HepG2 (cell line): ENCODE data around the gene MNAT1. TPM values are rescaled to one million over a fixed set of nuclear protein-coding genes. Genes with fewer than 3 reads are reported as not detected.
A peak's percentile ranks its signal among the peaks of the same experiment; 100 is the strongest.
"Not testable (repeated sequence)": the region's sequence is repeated elsewhere in the genome, so short reads cannot be mapped to it uniquely, and the experiment has no call there.

ENCODE experiments used
- ATAC-seq: fragments of 200-7000 bp; cut with Tn5 transposase; 3 replicates; pipeline ENCODE4 v1.9.1; 2020; ENCODE audit warnings: mild to moderate bottlenecking, moderate library complexity
- BruUV-seq: library from RNA; stranded (reverse); fragments of 400-500 nt; replicated peaks from 2 replicates; lab custom pipeline; 2021; lab: Mats Ljungman, UMichigan
- CTCF ChIA-PET: fragments of 300-600 bp; formaldehyde crosslinking; extraction: SDS; loops from one replicate; lab custom pipeline; 2021; ENCODE audit warnings: low total read pairs, inconsistent platforms, low intra/inter-chr PET ratio; lab: Yijun Ruan, JAX
- POLR2A ChIA-PET: fragments of 350-600 bp; sonication (Branson Sonifier 250); formaldehyde crosslinking; loops from one replicate; lab custom pipeline; 2020; ENCODE audit warnings: antibody characterized with exemption, inconsistent platforms; lab: Yijun Ruan, JAX
- DNase-seq: peaks from one replicate; pipeline ENCODE4 v3.0.0-alpha.2; 2015; ENCODE audit warnings: low spot score
- FAIRE-seq: peaks from 3 replicates; lab custom pipeline; 2011; peaks lifted over from hg19 to GRCh38; lab: Jason Lieb, UNC
- H2AFZ ChIP-seq: one replicate; pipeline ENCODE4 v1.6.1; 2011; ENCODE audit warnings: low read length, inconsistent platforms
- H3K27ac ChIP-seq: fragments of 300-600 bp; 3 replicates; pipeline ENCODE4 v1.8.0; 2011; ENCODE audit warnings: mixed run types, mild to moderate bottlenecking, mixed read lengths, low read length, inconsistent platforms; ENCODE audit not compliant: insufficient read depth; ENCODE audit errors: extremely low read length
- H3K27me3 ChIP-seq, 2 experiments: fragments of 200-600 bp in 1 of 2; 2 replicates in 1 of 2; 3 replicates in 1 of 2; pipeline versions ENCODE4 v1.6.0 to v1.8.0; 2011; ENCODE audit warnings: low read length in 2 of 2, mild to moderate bottlenecking in 2 of 2, moderate library complexity in 2 of 2, inconsistent platforms in 1 of 2; ENCODE audit not compliant: insufficient read depth in 2 of 2, control insufficient read depth in 1 of 2
- H3K36me3 ChIP-seq, 2 experiments: fragments of 200-600 bp in 1 of 2; replicated peaks in 1 of 2; 2 replicates in 1 of 2; 3 replicates in 1 of 2; pipeline versions ENCODE4 v1.5.1 to v1.8.0; 2011; ENCODE audit warnings: low read length in 2 of 2, inconsistent platforms in 1 of 2; ENCODE audit not compliant: insufficient read depth in 2 of 2, control insufficient read depth in 1 of 2
- H3K4me1 ChIP-seq: 2 replicates; pipeline ENCODE4 v1.5.1; 2012; ENCODE audit warnings: low read length, inconsistent platforms; ENCODE audit not compliant: insufficient read depth
- H3K4me2 ChIP-seq: 2 replicates; pipeline ENCODE4 v1.6.0; 2011; ENCODE audit warnings: low read depth, low read length, inconsistent platforms
- H3K4me3 ChIP-seq, 3 experiments: fragments of 200-600 bp in 1 of 3; sonication (generic), shearing (Covaris generic) in 1 of 3; replicated peaks in 1 of 3; 2 replicates each; pipeline ENCODE4 v1.5.1; 2011 to 2016; ENCODE audit warnings: low read length in 3 of 3, inconsistent platforms in 2 of 3, low read depth in 2 of 3, mild to moderate bottlenecking in 2 of 3, control low read depth in 1 of 3, mixed read lengths in 1 of 3; ENCODE audit not compliant: insufficient read depth in 1 of 3
- H3K79me2 ChIP-seq: one replicate; pipeline ENCODE4 v1.6.1; 2011; ENCODE audit warnings: low read length, inconsistent platforms; ENCODE audit not compliant: insufficient read depth
- H3K9ac ChIP-seq: 2 replicates; pipeline ENCODE4 v1.6.0; 2011; ENCODE audit warnings: mild to moderate bottlenecking, low read depth, low read length, inconsistent platforms; ENCODE audit not compliant: insufficient read depth
- H3K9me3 ChIP-seq: 2 replicates; pipeline ENCODE4 v1.5.1; 2012; ENCODE audit warnings: mild to moderate bottlenecking, low read length
- H4K20me1 ChIP-seq: 2 replicates; pipeline ENCODE4 v1.6.0; 2011; ENCODE audit warnings: inconsistent platforms, mild to moderate bottlenecking, low read length, moderate library complexity; ENCODE audit not compliant: insufficient read depth
- AKAP8 ChIP-seq: sonication (generic); formaldehyde crosslinking; IDR thresholded peaks from 2 replicates; pipeline ENCODE4 v1.5.1; 2020; ENCODE audit warnings: mild to moderate bottlenecking, missing genetic modification reagents
- DR1 ChIP-seq: sonication (generic); formaldehyde crosslinking; IDR thresholded peaks from 2 replicates; pipeline ENCODE4 v1.8.0; 2021; ENCODE audit warnings: mild to moderate bottlenecking, missing genetic modification reagents, inconsistent platforms
- HCFC1 ChIP-seq: fragments of 150-350 bp; IDR thresholded peaks from 2 replicates; pipeline ENCODE4 v1.6.1; 2014; ENCODE audit warnings: low read depth, low read length
- KDM5A ChIP-seq: fragments of 200-600 bp; sonication (generic); IDR thresholded peaks from 2 replicates; pipeline ENCODE4 v1.7.0; 2018; ENCODE audit warnings: antibody characterized with exemption, mild to moderate bottlenecking, low read length, borderline replicate concordance
- MEF2D ChIP-seq: sonication (generic); formaldehyde crosslinking; IDR thresholded peaks from 2 replicates; pipeline ENCODE4 v1.5.1; 2020; ENCODE audit warnings: mild to moderate bottlenecking, missing genetic modification reagents
- NFYB ChIP-seq: sonication (generic); formaldehyde crosslinking; IDR thresholded peaks from 2 replicates; pipeline ENCODE4 v1.4.0; 2020; ENCODE audit warnings: missing genetic modification reagents
- PBX2 ChIP-seq: IDR thresholded peaks from 2 replicates; pipeline ENCODE4 v1.6.1; 2016; ENCODE audit warnings: control low read depth
- PRDM15 ChIP-seq: sonication (generic); formaldehyde crosslinking; IDR thresholded peaks from 2 replicates; pipeline ENCODE4 v1.4.0; 2020; ENCODE audit warnings: missing genetic modification reagents
- SALL1 ChIP-seq: sonication (generic); formaldehyde crosslinking; IDR thresholded peaks from 2 replicates; pipeline ENCODE4 v1.8.0; 2022; ENCODE audit warnings: mild to moderate bottlenecking, missing genetic modification reagents
- TFE3 ChIP-seq: IDR thresholded peaks from 2 replicates; pipeline ENCODE4 v1.6.1; 2016
- ZNF124 ChIP-seq: sonication (generic); formaldehyde crosslinking; IDR thresholded peaks from 2 replicates; pipeline ENCODE4 v1.4.0; 2020; ENCODE audit warnings: missing genetic modification reagents
- ZNF317 ChIP-seq: sonication (generic); formaldehyde crosslinking; IDR thresholded peaks from 2 replicates; pipeline ENCODE4 v1.5.0; 2020; ENCODE audit warnings: mild to moderate bottlenecking, missing genetic modification reagents
- ZNF337 ChIP-seq: sonication (generic); formaldehyde crosslinking; IDR thresholded peaks from 2 replicates; pipeline ENCODE4 v1.5.1; 2020; ENCODE audit warnings: missing genetic modification reagents, low read depth, mild to moderate bottlenecking, borderline replicate concordance
- ZNF510 ChIP-seq: sonication (generic); formaldehyde crosslinking; IDR thresholded peaks from 2 replicates; pipeline ENCODE4 v1.4.0; 2020; ENCODE audit warnings: low read depth, mild to moderate bottlenecking, missing genetic modification reagents
- ZNF615 ChIP-seq: sonication (generic); formaldehyde crosslinking; IDR thresholded peaks from 2 replicates; pipeline ENCODE4 v1.5.0; 2020; ENCODE audit warnings: mild to moderate bottlenecking, missing genetic modification reagents, borderline replicate concordance
- WGBS: methylation state at CpG from one replicate; pipeline ENCODE4 v1.1.6; 2017; ENCODE audit warnings: low lambda C conversion rate; 5-methylcytosine and 5-hydroxymethylcytosine counted together
- in situ Hi-C: cut with HindIII; loops from 2 replicates; pipeline ENCODE4 v1.10.0; 2017; ENCODE audit warnings: low pct_unique_long_range_greater_than_20kb; ENCODE audit not compliant: extremely low pct_ligation_motif_present
- intact Hi-C: fragments of 100-400 bp; cut with micrococcal nuclease; formaldehyde crosslinking; loops from one replicate; pipeline ENCODE4 v1.10.0; 2022; ENCODE audit not compliant: unreplicated experiment
- polyA plus RNA-seq, 8 experiments: library from polyadenylated mRNA; depleted of rRNA in 3 of 8; stranded (reverse) in 7 of 8; unstranded in 1 of 8; fragments of >200 nt; fragmentation: Illumina TruSeq in 4 of 8; extraction: Trizol in 4 of 8; gene quantifications; 2 replicates each; pipeline versions ENCODE4 v1.2.1 to v1.2.3, GENCODE V29; 2011 to 2016; ENCODE audit warnings: low read depth in 4 of 8, missing spikeins in 1 of 8, mixed read lengths in 1 of 8; ENCODE audit not compliant: insufficient read depth in 1 of 8
- total RNA-seq, 5 experiments: library from RNA; depleted of rRNA; stranded (reverse); fragments of >200 nt; fragmentation: Illumina TruSeq; extraction: Trizol; gene quantifications; 2 replicates each; pipeline ENCODE4 v1.2.3, GENCODE V29; 2016; ENCODE audit warnings: low read depth in 1 of 5

MNAT1 gene
- total and polyA plus RNA-seq, 2 of the 13 experiments (the other 11 are each of a cell fraction or from before 2014, with no cell fraction given) = 49.2 to 94.8 TPM

GRCh38 chr14:60723907-60724618, 10.5 kb upstream of the MNAT1 start, which contains the start of gene SIX4 (continued):
- TF ChIP-seq PBX2 (CRISPR knock-in tag) = peak; percentile 79
- peak; percentile 43; the same call in 1 of the 2 replicates for TF ChIP-seq SALL1 (CRISPR knock-in tag)
- 0 out of 2 replicates have a peak, but pooled peaks have one; percentile 21 for TF ChIP-seq ZNF124 (CRISPR knock-in tag)
- no peak for TF ChIP-seq ZNF337
- peak; percentile 42; the same call in 1 of the 2 replicates for TF ChIP-seq AKAP8 (CRISPR knock-in tag)
- no peak for TF ChIP-seq ZNF510 (CRISPR knock-in tag)
- TF ChIP-seq TFE3 = peak; percentile 22; the same call in 1 of the 2 replicates
- TF ChIP-seq HCFC1 = no peak
- peak; percentile 66; the same call in 1 of the 2 replicates for TF ChIP-seq DR1 (CRISPR knock-in tag)
- no peak for TF ChIP-seq PRDM15
- TF ChIP-seq ZNF615 (CRISPR knock-in tag) = no peak
- peak; percentile 22; the same call in 1 of the 2 replicates for TF ChIP-seq MEF2D (CRISPR knock-in tag)
- peak; percentile 39; the same call in 1 of the 2 replicates for TF ChIP-seq KDM5A
- peak; percentile 89 for TF ChIP-seq ZNF317 (CRISPR knock-in tag)
- peak; percentile 69 for TF ChIP-seq NFYB (CRISPR knock-in tag)

GRCh38 chr14:60731291-60731690, 3.3 kb upstream of the MNAT1 start:
- ATAC-seq, FAIRE-seq, H2AFZ ChIP-seq, DNase-seq, H3K27ac ChIP-seq, BruUV-seq, H3K36me3 ChIP-seq, H3K9me3 ChIP-seq, H3K9ac ChIP-seq, in situ Hi-C loops, H3K4me3 ChIP-seq, H3K4me2 ChIP-seq, H4K20me1 ChIP-seq, H3K27me3 ChIP-seq, CTCF ChIA-PET, POLR2A ChIA-PET: not testable (repeated sequence)
- Histone ChIP-seq H3K4me1 (peaks cover 11% of the 10 kb centered on the region), H3K79me2 (peaks cover 17% of the 10 kb centered on the region)
- 76% methylated on average over 5 of the region's 5 CpGs for WGBS
- intact Hi-C loops = loop anchor here (5.0 kb wide), 1 partner anchor 371 kb away; no protein-coding TSS in a partner anchor
